Testis (tissue), 3 donors: Measurements from ENCODE around the gene MADCAM1. TPM values are rescaled to one million over a fixed set of nuclear protein-coding genes. Genes with fewer than 3 reads are reported as not detected.

Experiments
- DNase-seq: peaks from one replicate; pipeline ENCODE4 v3.0.0-alpha.2; 2019
- H3K27ac ChIP-seq, 2 donors: fragments of 200-600 bp; sonication (generic); one replicate each; pipeline ENCODE4 v1.5.1; 2019
- H3K27me3 ChIP-seq: fragments of 200-600 bp; sonication (generic); one replicate; pipeline ENCODE4 v1.5.1; 2019
- H3K36me3 ChIP-seq: fragments of 200-600 bp; sonication (generic); one replicate; pipeline ENCODE4 v1.5.1; 2017; ENCODE audit warnings: low read depth; ENCODE audit errors: missing control alignments
- H3K4me1 ChIP-seq: fragments of 200-600 bp; sonication (generic); one replicate; pipeline ENCODE4 v1.5.1; 2019
- H3K4me3 ChIP-seq, 2 donors: fragments of 200-600 bp; sonication (generic); one replicate each; pipeline ENCODE4 v1.5.1; 2017 to 2019
- H3K9me3 ChIP-seq: fragments of 200-600 bp; sonication (generic); one replicate; pipeline ENCODE4 v1.5.1; 2017
- POLR2A ChIP-seq: fragments of 450-650 bp; IDR thresholded peaks from one replicate; pipeline ENCODE4 v1.6.1; 2017; ENCODE audit warnings: antibody characterized with exemption, mild to moderate bottlenecking, moderate library complexity
- WGBS, 2 donors: methylation state at CpG; one replicate each; pipeline ENCODE4 v1.1.5; 2018; 5-methylcytosine and 5-hydroxymethylcytosine counted together
- intact Hi-C: fragments of 100-400 bp; cut with DNase I; formaldehyde crosslinking; loops from one replicate; pipeline ENCODE4 v1.15.1; 2023; ENCODE audit warnings: low total_unique reads
- polyA plus RNA-seq: library from polyadenylated mRNA; stranded (reverse); fragments of 350-450 nt; fragmentation: Illumina TruSeq; extraction: RNeasy Lipid Tissue Mini Kit (QIAGEN cat#74804); gene quantifications from one replicate; pipeline ENCODE4 v1.2.3, GENCODE V29; 2014; ENCODE audit warnings: low read depth, low replicate concordance; ENCODE audit not compliant: insufficient read depth
- total RNA-seq, 2 donors: library from RNA; depleted of rRNA; stranded (reverse); fragments of >200 nt; gene quantifications; one replicate each; pipeline ENCODE4 v1.2.3, GENCODE V29; 2016
- TF ChIP-seq, protein P1 (sequence below), 3 experiments: fragments of 450-650 bp in 2 of 3; fragments of 200-600 bp in 1 of 3; sonication (generic) in 1 of 3; IDR thresholded peaks; one replicate each; pipeline ENCODE4 v1.5.1; 2016 to 2019; ENCODE audit warnings: antibody characterized with exemption in 3 of 3, mild to moderate bottlenecking in 2 of 3, moderate library complexity in 1 of 3

MADCAM1 gene
- total and polyA plus RNA-seq, 3 donors from 2014 or later: 1.6 to 2.3 (median 2.2) TPM

DNA sequence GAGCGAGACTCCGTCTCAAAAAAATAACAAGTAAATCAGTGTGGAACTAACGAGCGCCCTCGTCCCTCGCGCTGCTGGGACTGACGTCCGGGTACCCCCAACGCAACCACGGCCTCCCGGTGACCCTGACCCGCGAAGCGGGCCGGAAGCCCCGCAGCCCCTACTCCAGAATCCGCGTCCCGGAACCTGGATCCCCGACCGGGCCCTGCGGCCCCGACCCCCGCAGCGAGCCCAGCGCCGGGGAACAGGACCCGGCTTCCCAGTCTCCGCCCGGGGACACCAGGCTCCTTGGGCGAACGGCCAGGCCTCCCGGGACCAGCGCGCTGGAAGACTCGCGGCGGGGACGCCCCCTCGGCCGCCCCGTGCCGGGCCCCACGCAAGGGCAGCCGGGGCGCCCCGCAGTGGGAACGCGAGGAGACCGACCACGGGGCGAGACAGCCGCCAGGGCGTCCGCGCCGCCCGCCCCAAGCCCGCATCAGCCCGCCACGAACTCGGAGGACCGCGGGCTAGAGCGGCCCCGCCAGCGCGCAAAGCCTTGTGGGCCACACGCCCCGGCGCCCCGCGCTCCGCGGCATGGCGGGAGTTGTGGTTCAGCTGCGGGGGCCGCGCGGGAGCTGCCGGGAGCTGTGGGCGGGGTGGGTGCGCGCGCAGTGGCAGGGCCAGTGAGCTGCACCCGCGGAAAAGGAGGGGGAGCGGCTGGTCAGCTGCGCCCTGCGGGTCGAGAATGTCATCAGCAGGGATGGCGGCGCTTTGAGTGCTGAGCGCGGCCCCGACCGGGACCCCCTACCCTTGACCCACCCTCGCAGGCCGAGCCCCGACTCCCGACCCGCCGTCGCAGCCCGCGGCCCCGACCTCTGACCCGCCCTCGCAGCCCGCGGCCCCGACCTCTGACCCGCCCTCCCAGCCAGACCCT is 7.5 kb upstream of the MADCAM1 start:
- Histone ChIP-seq H3K4me1 (peaks cover 13% of the 10 kb centered on the region), H3K27me3 (no peaks in the 10 kb centered on the region), H3K36me3 (no peaks in the 10 kb centered on the region), H3K27ac (peak overlapping the region; percentile 71 to 97), H3K9me3 (no peaks in the 10 kb centered on the region), H3K4me3 (peak overlapping the region; percentile 82 to 94)
- intact Hi-C loops: no loop called here
- TF ChIP-seq, protein P1, sequence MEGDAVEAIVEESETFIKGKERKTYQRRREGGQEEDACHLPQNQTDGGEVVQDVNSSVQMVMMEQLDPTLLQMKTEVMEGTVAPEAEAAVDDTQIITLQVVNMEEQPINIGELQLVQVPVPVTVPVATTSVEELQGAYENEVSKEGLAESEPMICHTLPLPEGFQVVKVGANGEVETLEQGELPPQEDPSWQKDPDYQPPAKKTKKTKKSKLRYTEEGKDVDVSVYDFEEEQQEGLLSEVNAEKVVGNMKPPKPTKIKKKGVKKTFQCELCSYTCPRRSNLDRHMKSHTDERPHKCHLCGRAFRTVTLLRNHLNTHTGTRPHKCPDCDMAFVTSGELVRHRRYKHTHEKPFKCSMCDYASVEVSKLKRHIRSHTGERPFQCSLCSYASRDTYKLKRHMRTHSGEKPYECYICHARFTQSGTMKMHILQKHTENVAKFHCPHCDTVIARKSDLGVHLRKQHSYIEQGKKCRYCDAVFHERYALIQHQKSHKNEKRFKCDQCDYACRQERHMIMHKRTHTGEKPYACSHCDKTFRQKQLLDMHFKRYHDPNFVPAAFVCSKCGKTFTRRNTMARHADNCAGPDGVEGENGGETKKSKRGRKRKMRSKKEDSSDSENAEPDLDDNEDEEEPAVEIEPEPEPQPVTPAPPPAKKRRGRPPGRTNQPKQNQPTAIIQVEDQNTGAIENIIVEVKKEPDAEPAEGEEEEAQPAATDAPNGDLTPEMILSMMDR (IDR thresholded peaks at IDR 0.05): peak in 2 of 3 experiments; percentile 35 to 37
- no peak for TF ChIP-seq POLR2A
- peak; percentile 94 for DNase-seq
- WGBS, 2 donors: 2 to 6% methylated on average over 2 to 35 of the region's 114 CpGs

DNA sequence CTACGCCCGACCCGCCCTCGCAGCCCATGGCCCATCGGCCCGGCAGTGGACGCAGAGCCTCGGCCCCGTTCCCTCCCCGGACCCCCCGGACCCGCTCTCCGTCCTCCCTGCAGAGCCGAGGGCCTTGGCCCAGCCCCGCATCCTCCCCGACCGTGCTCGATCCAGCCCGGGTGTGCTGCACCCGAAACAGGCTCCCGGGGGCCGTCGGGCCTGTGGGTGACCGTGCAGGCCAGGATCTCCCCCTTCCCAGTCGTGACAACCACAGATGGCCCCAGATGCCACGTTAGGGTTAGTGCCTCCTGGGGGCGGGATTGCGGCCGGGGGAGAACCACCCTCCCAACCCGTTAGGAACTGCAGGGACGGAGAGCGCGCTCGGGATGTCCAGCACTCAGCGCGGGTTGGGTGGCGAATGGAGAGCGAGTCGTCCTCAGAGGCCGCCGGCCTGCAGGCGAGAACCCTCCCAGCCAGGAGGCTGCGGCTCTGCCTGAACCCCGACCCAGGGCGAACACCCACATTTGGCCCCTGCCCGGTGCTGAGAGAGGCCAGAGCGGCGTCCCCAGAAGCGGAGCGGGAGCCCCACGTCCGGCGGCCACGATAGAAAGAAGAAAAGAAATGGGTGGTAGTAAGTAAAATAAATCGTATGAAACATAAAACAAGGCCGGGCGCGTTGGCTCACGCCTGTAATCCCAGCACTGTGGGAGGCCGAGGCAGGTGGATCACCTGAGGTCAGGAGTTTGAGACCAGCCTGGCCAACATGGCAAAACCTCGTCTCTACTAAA is 6.7 kb upstream of the MADCAM1 start:
- no peak for DNase-seq
- WGBS, 2 donors: 24 to 29% methylated on average over 23 to 47 of the region's 61 CpGs
- intact Hi-C loops: no loop called here
- peak overlapping the region; percentile 82 to 94 for H3K4me3 ChIP-seq
- no peaks in the 10 kb centered on the region for H3K27me3 ChIP-seq
- peak overlapping the region; percentile 71 to 97 for H3K27ac ChIP-seq
- no peaks in the 10 kb centered on the region for H3K36me3 ChIP-seq
- H3K9me3 ChIP-seq: no peaks in the 10 kb centered on the region
- no peak for TF ChIP-seq POLR2A
- H3K4me1 ChIP-seq: peaks cover 13% of the 10 kb centered on the region

DNA sequence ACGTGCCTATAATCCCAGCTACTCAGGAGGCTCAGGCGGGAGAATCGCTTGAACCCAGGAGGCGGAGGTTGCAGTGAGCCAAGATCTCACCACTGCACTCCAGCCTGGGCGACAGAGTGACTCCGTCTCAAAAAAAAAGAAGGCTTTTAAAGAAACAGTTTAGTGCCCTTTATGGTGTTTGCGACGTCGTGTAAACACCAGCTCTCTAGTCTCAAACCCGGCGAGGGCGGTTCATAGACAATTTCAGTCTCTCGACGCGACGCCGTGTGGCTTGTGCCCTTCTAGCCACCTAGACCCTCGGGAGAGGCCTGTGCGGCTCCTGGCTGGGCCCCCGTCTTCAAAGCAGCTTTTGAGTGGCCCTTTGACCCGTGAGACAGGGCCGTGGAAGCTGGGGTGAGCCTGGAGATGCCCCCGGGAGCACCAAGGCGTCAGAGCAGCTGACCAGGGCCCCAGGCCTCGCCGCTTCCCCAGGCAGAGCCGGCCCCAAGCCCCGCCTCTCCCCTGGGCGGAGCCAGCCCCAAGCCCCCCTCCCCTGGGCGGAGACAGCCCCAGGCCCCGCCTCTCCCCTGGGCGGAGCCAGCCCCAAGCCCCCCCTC is 5.0 kb upstream of the MADCAM1 start:
- Histone ChIP-seq H3K9me3 (no peaks in the 10 kb centered on the region), H3K36me3 (no peaks in the 10 kb centered on the region), H3K27ac (no peak overlapping the region), H3K4me1 (peaks cover 15% of the 10 kb centered on the region), H3K27me3 (no peaks in the 10 kb centered on the region), H3K4me3 (no peak overlapping the region)
- intact Hi-C loops: no loop called here
- peak; percentile 46 for DNase-seq
- 57 to 70% methylated on average over 24 to 30 of the region's 32 CpGs for WGBS, 2 donors
- TF ChIP-seq POLR2A: no peak
- TF ChIP-seq, protein P1 (IDR thresholded peaks at IDR 0.05): no peak

DNA sequence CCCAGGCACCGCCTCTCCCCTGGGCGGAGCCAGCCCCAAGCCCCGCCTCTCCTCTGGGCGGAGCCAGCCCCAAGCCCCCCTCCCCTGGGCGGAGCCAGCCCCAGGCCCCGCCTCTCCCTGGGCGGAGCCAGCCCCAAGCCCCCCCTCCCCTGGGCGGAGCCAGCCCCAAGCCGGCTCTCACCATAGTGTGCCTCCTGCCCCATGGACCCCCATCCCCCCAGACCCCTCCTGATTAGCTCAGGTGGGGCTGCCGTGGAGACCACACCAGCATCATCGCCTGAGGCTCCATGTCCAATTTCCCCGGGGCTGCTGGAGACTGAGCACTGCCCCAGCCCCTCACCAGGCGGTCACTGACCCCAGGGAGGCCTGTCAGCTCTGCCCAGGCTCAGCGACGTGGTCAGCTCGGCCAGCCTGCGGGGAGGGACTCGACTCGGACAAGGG is 4.2 kb upstream of the MADCAM1 start:
- 63 to 74% methylated on average over 6 to 8 of the region's 19 CpGs for WGBS, 2 donors
- TF ChIP-seq, protein P1 (IDR thresholded peaks at IDR 0.05): no peak
- no peak for TF ChIP-seq POLR2A
- intact Hi-C loops: no loop called here
- Histone ChIP-seq H3K4me3 (no peak overlapping the region), H3K27ac (no peak overlapping the region), H3K36me3 (no peaks in the 10 kb centered on the region), H3K9me3 (no peaks in the 10 kb centered on the region), H3K4me1 (peaks cover 16% of the 10 kb centered on the region), H3K27me3 (no peaks in the 10 kb centered on the region)
- DNase-seq: no peak
